UCSD-AML1 (cell line): ENCODE measurements around the gene ENTPD6.

Experiments used
- DNase-seq: peaks from one replicate; lab custom pipeline; 2025; ENCODE audit not compliant: unreplicated experiment; lab: John Stamatoyannopoulos, UW

Gene ENTPD6

GRCh38 chr20:25275813-25276532 lies 80.5 kb downstream of the ENTPD6 start:
- DNase-seq: no peak
